GM18520 (cell line): ENCODE measurements around the gene PRSS8.
"Not testable (repeated sequence)": the region's sequence is repeated elsewhere in the genome, so short reads cannot be mapped to it uniquely, and the experiment has no call there.

Source experiments
- ATAC-seq: cut with Tn5 transposase; IDR thresholded peaks from one replicate; pipeline ENCODE4 v1.9.1; 2021; ENCODE audit not compliant: unreplicated experiment

PRSS8 gene

DNA sequence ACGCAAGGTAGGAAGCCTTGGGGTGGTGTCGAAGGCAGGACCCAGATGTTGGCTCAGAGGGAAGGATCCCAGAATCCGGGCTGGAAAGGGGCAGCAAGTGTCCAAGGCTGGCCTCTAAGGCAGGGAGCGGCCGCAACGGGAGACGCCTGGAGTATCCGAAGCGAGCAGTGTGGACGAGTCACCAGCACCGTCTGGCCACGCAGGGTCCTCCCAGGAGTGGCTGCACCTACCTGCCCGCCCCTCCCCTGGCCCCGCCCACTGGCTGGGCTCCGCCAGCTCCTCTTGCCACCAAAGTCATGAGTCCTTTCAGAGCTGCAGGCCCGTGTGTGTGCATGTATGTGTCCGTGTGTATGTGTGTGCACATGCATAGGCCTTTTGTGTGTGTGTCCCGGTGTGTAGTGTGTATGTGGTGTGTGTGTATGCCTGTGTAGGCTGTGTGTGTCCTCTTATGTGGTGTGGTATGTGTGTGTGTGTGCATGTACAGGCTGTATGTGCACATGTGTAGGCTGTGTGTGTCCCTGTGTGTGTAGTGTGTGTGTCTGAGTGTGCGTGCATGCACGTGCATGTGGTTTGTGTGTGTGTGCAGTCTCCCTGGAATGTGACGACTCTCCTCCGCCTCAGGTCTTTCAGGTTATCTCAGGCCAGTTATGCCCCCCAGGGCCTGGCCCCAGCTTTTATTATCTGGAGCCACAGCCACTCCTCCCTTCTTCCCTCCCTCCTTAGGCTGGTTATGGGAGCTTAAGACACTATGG, at the start of gene PRSS8:
Gene PRSS8 (minus strand): TSS at position 193 of the 752 bp plus-strand sequence. CDS start 229 bp downstream, outside the sequence.
- no peak for ATAC-seq

DNA sequence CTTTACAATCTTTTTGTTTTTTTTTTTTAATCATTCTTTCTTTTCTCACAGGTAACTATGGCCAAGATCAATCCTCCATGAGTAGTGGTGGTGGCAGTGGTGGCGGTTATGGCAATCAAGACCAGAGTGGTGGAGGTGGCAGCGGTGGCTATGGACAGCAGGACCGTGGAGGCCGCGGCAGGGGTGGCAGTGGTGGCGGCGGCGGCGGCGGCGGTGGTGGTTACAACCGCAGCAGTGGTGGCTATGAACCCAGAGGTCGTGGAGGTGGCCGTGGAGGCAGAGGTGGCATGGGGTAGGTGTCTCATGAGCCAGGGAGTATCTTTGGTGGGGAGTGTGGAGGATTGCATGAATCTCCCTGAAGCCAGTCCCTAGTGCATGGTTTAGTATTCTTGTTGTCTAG, 49.4 kb upstream of the PRSS8 start:
- no peak for ATAC-seq

- ATAC-seq = no peak
Observed at GRCh38 chr16:31183432-31184428, 48.2 kb upstream of the PRSS8 start.

- ATAC-seq = no peak
Observed at GRCh38 chr16:31182391-31182790, 46.9 kb upstream of the PRSS8 start.

DNA sequence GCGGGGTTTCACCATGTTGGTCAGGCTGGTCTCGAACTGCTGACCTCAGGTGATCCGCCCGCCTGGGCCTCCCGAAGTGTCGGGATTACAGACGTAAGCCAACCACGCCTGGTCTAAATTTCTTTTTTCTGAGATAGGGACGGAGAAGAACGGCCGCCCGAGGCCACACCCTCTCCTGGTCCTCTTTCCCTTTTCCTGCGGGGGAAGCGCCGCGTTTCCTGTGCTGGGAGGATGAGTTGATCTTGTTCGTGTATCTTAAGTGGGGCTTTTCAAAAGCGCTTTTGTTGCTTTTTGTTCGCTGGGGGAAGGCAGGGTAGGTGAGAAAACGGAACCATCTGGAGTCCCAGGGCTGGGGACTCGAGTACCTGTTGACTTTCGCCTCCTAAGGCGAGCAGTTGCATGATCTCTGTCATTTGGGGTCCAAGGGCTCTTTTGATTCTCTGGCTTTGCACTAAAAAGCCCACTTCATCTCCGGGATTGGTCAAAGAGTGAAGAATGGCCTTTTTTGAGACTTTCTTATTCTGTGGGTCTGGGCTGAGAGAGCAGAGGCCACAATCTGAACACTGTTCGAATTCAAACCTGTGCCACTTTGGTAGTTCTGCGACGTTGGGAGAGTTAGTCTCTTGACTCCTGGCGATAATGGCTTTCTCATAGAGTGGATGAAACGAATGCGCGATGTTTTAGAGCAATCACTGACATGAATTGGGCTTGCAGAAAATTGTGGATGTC, 45.7 kb upstream of the PRSS8 start:
- ATAC-seq = no peak

DNA sequence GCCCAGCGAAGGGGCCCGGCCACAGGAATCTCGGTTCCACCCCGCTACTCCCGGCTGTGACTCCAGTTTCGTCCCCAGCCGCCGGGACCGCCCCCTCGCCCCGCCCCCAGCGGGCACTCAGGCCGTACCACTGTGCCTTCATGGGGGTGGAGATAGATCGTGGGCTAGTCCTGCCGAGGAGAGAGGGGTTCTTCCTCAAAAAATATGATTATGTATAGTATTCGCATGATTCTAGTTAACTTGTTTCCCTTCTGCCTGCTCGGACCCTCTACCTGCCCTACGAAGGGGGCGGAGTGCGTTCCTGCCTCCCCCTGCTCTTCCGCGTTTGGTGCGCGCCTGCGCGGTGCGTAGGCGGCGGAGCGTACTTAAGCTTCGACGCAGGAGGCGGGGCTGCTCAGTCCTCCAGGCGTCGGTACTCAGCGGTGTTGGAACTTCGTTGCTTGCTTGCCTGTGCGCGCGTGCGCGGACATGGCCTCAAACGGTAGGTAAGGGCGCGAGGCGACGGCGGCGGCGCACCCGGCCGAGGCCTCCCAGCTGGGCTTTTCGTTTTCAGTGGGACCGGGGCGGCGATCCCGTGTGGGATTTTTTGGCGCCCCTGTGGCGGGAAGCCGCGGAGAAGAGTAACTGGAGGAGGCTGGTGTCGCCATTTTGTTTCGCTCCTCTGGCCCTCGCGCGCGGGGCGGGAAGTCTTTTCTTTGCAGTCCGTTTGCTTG, 44.4 kb upstream of the PRSS8 start, which contains the start of gene FUS:
Gene FUS (plus strand): TSS at position 393 of the 713 bp plus-strand sequence. CDS start 76 bp downstream, at position 469.
- peak; percentile 44 for ATAC-seq

DNA sequence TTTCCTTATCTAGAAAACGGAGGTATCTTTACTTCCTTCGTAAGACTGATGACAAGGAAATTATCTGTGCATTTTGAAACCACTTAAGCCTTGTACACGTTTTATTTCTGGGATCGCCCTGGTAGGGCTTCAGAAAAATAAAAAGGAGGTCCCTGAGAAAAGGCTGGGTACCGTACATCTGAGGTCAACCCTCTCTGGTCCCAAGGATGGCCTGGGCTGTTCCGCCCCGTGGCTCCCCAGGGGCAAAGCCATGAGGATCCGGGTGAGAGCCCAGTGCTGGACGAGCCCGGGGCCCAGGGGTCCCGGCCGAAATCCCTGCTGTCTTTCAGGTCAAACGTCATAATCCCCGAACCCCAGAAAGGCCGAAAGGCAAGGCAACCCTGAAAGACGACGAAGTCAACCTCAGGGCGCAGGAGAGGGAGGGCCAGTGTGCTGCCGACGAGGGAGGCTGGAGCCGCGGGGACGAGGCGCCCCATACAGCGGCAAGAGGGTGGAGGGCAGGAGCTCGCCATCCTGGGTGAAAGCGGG, 43.8 kb upstream of the PRSS8 start:
- no peak for ATAC-seq

- no peak for ATAC-seq
Observed at GRCh38 chr16:31177136-31177535, 41.6 kb upstream of the PRSS8 start.

- ATAC-seq = not testable (repeated sequence)
Observed at GRCh38 chr16:31170048-31170447, 34.5 kb upstream of the PRSS8 start.

DNA sequence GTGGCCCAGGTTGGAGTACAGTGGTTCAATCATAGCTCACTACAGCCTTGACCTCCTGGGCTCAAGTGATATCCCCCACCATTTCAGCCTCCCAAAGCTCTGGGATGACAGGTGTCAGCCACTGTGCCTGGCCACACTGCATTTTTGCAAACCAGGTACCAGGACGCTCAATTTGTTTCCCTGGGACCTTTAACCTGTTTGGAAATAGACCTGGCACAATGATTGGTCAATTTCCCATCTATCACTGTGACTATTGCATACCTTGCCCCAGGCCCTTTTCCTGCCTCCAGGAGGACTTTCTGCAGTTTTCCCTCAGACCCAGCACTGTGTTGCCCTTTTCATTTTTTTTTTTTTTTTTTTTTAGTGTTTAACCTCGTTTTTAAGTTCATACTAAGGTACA, 33.3 kb upstream of the PRSS8 start:
- ATAC-seq = no peak

DNA sequence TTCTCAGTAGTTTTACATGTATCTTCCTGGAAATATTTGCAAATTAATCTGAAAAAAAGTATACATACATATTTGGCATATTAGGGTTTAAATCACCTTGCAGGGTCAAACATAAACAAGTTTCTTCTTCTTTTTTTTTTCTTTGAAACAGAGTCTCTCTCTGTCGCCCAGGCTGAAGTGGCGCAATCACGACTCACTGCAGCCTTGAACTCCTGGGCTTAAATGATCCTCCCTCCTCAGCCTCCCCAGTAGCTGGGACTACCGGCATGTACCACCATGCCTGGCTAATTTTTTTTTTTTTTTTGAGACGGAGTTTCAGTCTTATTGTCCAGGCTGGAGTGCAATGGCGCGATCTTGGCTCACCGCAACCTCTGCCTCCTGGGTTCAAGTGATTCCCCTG, 31.8 kb upstream of the PRSS8 start:
- ATAC-seq = no peak

DNA sequence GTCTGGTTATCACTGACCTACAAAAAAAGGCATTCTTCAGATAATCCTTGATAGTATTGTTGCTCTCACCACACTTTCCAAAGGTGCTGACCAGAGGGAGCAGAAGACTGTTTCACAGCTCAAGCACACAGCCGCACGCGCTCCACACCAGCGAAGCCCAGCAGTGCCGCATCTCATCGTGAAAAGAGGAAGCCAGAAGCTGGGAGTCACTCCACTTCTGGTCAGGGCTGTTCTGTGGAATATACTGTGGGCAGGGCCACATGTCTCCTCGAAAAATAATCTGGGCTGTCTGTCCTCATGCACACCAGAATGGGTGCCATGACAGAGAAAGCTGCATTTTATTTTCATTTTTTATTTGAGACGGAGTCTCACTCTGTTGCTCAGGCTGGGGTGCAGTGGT, 21.6 kb upstream of the PRSS8 start:
- ATAC-seq = no peak

DNA sequence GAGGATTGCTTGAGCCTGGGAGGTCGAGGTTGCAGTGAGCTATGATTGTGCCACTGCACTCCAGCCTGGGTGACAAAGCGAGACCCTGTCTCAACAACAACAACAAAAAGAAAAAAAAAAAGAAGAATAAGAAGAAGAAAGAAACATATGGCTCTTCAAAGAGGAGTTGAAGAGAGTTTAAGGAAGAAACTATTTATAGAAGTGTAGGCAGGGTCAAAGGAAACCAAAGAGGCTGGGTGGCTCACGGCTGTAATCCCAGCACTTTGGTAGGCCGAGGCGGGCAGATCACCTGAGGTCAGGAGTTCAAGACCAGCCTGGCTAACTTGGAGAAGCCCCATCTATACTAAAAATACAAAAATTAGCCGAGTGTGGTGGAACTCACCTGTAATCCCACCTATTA, 15.4 kb upstream of the PRSS8 start:
- not testable (repeated sequence) for ATAC-seq

DNA sequence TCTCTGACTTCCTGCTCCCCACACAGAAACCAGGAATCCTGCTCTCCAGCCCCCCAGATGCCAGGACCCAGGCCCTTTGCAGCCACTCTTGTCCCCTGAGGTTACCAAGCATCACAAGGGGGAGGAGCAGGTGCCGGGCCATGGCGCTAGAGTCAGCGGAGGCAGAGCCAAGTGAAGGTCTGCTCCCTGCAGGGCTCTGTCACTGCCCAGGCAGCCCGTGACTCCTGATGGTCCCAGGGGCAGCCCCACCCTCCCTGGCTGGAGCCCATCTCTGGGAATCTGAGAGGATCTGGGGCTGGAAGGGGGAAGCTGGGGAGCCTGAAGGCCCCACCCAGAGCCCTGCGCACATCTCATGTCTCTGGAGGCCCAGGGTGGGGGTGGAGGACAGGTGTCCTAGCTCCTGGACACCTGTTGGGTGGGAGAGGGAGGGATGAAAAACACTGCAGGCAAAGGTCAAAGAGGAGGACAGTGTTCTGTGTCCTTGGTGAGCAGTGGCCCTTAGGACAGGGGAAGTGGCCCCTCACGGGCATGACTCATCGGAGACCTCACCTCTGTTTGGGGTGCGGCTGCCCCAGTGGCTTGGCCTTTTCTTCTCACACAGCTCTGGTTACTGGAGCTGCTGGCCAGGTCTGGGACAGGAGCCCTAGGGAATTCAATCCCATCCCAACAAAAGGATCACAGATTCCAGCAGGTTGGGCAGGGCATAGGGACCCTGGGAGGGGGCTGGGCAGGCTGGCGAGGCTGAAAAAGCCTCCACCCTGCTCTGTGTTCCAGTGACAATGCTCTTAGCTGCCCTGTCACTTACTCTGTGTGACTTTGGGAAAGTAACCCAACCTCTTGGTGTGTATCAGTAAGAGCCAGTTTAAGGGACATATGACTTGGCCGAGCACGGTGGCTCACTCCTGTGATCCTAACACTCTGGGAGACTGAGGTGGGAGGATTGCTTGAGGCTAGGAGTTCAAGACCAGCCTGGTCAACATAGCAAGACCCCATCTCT, 14.7 kb upstream of the PRSS8 start, which contains the start of gene PRSS36:
Gene PRSS36 (minus strand): TSS at position 173 of the 997 bp plus-strand sequence. CDS start 31 bp downstream, at position 142.
- ATAC-seq = no peak

DNA sequence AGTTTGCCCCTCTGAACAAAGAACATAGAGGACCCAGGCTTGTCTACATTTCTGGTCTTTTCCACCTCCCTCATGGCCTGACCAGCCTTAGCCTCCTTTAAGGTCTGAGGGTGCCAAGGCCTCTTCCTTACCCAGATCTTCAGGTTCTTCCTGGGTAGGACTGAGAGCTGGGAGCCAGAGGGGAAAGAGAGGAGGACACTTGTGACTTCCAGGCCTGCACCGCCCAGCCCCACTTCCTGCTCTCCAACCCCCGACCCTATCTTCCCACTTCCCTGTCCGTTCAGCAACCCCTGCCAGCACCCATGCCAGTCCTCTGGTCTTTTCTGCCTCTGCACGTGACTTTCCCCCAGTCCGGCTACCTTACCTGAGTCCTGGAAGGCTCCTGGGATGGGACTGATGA, 13.8 kb upstream of the PRSS8 start:
- no peak for ATAC-seq

- ATAC-seq = no peak
Observed at GRCh38 chr16:31148896-31149295, 13.4 kb upstream of the PRSS8 start.

DNA sequence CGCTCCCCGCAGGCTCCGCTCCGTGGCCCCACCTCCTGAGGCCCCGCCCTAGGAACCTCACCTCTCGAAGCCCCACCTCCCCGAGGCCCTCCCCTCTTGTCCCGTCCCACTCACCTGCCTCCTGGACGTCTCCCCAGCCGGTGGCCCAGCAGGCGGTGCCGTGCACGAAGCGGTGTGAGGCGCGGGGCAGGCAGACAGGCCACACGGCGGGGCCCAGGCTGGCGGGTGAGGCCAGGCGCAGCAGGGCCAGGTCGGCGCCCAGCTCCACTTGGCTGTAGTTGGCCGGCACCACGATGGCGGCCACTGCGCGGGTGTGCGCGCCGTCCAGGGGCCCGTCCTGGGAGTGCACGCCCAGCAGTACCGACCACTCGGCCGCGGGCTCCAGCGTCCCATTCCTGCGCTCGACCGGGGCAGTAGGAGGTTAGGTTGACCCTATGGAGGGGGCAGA, 12.8 kb upstream of the PRSS8 start:
- ATAC-seq = no peak

- no peak for ATAC-seq
Observed at GRCh38 chr16:31147574-31147973, 12.0 kb upstream of the PRSS8 start.
